ENCODE data around the gene SSNA1.
A peak's percentile ranks its signal among the peaks of the same experiment; 100 is the strongest.

The SSNA1 gene

GRCh38 chr9:137195525-137196220, 7.2 kb downstream of the SSNA1 start (continued):
- TF ChIP-seq, protein P1, sequence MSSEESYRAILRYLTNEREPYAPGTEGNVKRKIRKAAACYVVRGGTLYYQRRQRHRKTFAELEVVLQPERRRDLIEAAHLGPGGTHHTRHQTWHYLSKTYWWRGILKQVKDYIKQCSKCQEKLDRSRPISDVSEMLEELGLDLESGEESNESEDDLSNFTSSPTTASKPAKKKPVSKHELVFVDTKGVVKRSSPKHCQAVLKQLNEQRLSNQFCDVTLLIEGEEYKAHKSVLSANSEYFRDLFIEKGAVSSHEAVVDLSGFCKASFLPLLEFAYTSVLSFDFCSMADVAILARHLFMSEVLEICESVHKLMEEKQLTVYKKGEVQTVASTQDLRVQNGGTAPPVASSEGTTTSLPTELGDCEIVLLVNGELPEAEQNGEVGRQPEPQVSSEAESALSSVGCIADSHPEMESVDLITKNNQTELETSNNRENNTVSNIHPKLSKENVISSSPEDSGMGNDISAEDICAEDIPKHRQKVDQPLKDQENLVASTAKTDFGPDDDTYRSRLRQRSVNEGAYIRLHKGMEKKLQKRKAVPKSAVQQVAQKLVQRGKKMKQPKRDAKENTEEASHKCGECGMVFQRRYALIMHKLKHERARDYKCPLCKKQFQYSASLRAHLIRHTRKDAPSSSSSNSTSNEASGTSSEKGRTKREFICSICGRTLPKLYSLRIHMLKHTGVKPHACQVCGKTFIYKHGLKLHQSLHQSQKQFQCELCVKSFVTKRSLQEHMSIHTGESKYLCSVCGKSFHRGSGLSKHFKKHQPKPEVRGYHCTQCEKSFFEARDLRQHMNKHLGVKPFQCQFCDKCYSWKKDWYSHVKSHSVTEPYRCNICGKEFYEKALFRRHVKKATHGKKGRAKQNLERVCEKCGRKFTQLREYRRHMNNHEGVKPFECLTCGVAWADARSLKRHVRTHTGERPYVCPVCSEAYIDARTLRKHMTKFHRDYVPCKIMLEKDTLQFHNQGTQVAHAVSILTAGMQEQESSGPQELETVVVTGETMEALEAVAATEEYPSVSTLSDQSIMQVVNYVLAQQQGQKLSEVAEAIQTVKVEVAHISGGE (tag by site-specific recombination; conservative IDR thresholded peaks at IDR 0.05; ENCODE audit: low read depth), result no peak
- TF ChIP-seq EGR2 (tag by site-specific recombination; IDR thresholded peaks at IDR 0.05; ENCODE audit: low read depth) (peak; percentile 35; the same call in 1 of the 2 replicates), GLIS2 (tag by site-specific recombination; IDR thresholded peaks at IDR 0.05) (no peak; the same call in 1 of the 2 replicates), ZNF549 (tag by site-specific recombination; IDR thresholded peaks at IDR 0.05) (no peak), ZNF654 (tag by site-specific recombination; IDR thresholded peaks at IDR 0.05; ENCODE audit: low read depth) (no peak), ZNF2 (tag by site-specific recombination; IDR thresholded peaks at IDR 0.05) (no peak), SALL2 (tag by site-specific recombination; IDR thresholded peaks at IDR 0.05; ENCODE audit: borderline replicate concordance) (no peak), SCRT2 (tag by site-specific recombination; IDR thresholded peaks at IDR 0.05) (peak; percentile 74), FEZF1 (tag by site-specific recombination; IDR thresholded peaks at IDR 0.05) (no peak), RBAK (tag by site-specific recombination; IDR thresholded peaks at IDR 0.05) (no peak), ZNF23 (tag by site-specific recombination; IDR thresholded peaks at IDR 0.05; ENCODE audit: borderline replicate concordance) (no peak), ZNF626 (tag by site-specific recombination; IDR thresholded peaks at IDR 0.05) (no peak), YY2 (tag by site-specific recombination; IDR thresholded peaks at IDR 0.05) (no peak), GLIS1 (tag by site-specific recombination; IDR thresholded peaks at IDR 0.05) (peak; percentile 45), ZNF214 (tag by site-specific recombination; IDR thresholded peaks at IDR 0.05; ENCODE audit: borderline replicate concordance) (no peak), BCL11B (tag by site-specific recombination; IDR thresholded peaks at IDR 0.05; ENCODE audit: low read depth) (peak; percentile 66; the same call in 1 of the 2 replicates), SP7 (tag by site-specific recombination; IDR thresholded peaks at IDR 0.05) (no peak), ZNF155 (tag by site-specific recombination; IDR thresholded peaks at IDR 0.05) (no peak), ZNF660 (tag by site-specific recombination; IDR thresholded peaks at IDR 0.05) (no peak), ZNF768 (tag by site-specific recombination; IDR thresholded peaks at IDR 0.05) (no peak), ZBTB48 (tag by site-specific recombination; IDR thresholded peaks at IDR 0.05) (peak; percentile 51; the same call in 1 of the 2 replicates), HOXC10 (CRISPR knock-in tag; IDR thresholded peaks at IDR 0.05) (no peak), ZXDB (tag by site-specific recombination; IDR thresholded peaks at IDR 0.05) (no peak)
- TF ChIP-seq, protein P2, sequence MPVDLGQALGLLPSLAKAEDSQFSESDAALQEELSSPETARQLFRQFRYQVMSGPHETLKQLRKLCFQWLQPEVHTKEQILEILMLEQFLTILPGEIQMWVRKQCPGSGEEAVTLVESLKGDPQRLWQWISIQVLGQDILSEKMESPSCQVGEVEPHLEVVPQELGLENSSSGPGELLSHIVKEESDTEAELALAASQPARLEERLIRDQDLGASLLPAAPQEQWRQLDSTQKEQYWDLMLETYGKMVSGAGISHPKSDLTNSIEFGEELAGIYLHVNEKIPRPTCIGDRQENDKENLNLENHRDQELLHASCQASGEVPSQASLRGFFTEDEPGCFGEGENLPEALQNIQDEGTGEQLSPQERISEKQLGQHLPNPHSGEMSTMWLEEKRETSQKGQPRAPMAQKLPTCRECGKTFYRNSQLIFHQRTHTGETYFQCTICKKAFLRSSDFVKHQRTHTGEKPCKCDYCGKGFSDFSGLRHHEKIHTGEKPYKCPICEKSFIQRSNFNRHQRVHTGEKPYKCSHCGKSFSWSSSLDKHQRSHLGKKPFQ (tag by site-specific recombination; IDR thresholded peaks at IDR 0.05), result no peak
- TF ChIP-seq, protein P3, sequence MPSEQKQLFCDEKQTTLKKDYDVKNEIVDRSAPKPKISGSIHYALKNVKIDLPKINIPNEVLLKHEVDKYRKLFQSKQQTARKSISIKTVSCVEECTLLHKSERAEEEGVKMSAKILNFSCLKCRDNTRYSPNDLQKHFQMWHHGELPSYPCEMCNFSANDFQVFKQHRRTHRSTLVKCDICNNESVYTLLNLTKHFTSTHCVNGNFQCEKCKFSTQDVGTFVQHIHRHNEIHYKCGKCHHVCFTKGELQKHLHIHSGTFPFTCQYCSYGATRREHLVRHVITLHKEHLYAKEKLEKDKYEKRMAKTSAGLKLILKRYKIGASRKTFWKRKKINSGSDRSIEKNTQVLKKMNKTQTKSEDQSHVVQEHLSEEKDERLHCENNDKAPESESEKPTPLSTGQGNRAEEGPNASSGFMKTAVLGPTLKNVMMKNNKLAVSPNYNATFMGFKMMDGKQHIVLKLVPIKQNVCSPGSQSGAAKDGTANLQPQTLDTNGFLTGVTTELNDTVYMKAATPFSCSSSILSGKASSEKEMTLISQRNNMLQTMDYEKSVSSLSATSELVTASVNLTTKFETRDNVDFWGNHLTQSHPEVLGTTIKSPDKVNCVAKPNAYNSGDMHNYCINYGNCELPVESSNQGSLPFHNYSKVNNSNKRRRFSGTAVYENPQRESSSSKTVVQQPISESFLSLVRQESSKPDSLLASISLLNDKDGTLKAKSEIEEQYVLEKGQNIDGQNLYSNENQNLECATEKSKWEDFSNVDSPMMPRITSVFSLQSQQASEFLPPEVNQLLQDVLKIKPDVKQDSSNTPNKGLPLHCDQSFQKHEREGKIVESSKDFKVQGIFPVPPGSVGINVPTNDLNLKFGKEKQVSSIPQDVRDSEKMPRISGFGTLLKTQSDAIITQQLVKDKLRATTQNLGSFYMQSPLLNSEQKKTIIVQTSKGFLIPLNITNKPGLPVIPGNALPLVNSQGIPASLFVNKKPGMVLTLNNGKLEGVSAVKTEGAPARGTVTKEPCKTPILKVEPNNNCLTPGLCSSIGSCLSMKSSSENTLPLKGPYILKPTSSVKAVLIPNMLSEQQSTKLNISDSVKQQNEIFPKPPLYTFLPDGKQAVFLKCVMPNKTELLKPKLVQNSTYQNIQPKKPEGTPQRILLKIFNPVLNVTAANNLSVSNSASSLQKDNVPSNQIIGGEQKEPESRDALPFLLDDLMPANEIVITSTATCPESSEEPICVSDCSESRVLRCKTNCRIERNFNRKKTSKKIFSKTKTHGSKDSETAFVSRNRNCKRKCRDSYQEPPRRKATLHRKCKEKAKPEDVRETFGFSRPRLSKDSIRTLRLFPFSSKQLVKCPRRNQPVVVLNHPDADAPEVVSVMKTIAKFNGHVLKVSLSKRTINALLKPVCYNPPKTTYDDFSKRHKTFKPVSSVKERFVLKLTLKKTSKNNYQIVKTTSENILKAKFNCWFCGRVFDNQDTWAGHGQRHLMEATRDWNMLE (tag by site-specific recombination; conservative IDR thresholded peaks at IDR 0.05; ENCODE audit: low read depth), result no peak

Measured in HEK293 (cell line).